ENCODE results near the gene PHYH. TPM values are rescaled to one million over a fixed set of nuclear protein-coding genes. Genes with fewer than 3 reads are reported as not detected.

The PHYH gene
- total and polyA plus RNA-seq, 2 of the 4 experiments (the other 2 are of a cell fraction): 10.9 to 13.4 TPM

DNA sequence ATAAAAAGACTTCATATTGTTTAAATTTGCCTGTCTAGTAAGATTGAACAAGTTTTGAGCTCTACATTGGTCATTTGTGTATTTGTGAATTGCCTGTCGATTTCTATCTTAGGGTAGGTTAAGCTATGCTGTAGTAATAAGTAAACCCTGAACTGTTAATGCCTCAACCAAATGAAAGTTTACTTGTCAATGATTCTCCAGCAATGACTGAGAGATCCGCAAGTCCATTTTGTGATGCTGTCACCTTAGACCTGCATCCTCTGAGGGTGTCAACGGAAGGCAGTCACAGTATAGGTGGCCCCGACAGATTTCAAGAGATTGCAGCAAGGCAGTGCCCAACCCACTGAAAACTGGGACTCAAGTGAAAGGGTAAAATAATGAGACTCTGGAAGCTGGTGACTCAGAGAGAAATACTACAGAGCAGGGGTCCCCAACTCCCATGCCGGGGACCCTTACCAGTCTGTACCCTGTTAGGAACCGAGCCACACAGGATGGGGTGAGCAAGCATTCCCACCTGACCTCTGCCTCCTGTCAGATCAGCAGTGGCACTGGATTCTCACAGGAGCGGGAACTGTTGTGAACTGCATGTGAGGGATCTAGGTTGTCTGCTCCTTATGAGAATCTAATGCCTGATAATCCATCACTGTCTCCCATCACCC, 10.8 kb upstream of the PHYH start:
- no peak for ATAC-seq (ENCODE audit: low read depth)
- no peaks in the 10 kb centered on the region for H3K9me1 ChIP-seq (ENCODE audit: insufficient read depth, low read length)
- H3K27me3 ChIP-seq (ENCODE audit: control insufficient read depth, insufficient read depth, low read length): no peaks in the 10 kb centered on the region

More for the DNA sequence above, 10.8 kb upstream of the PHYH start:
- intact Hi-C loops (cut with micrococcal nuclease): no loop called here
- in situ Hi-C loops (cut with MboI; ENCODE audit: low sequenced_read_pairs): no loop called here
- 79% methylated on average over 2 of the region's 7 CpGs; no CpG with 5 or more reads in 1 of the 2 experiments for WGBS, 2 experiments (ENCODE audit: extremely low coverage in 2 of 2, insufficient read length in 1 of 2)
- Histone ChIP-seq H2BK5ac (ENCODE audit: low read depth, low read length, poor library complexity, severe bottlenecking) (no peak overlapping the region), H3K36me3 (ENCODE audit: control insufficient read depth, insufficient read depth, low read length) (no peaks in the 10 kb centered on the region), H2BK15ac (ENCODE audit: low read depth, low read length) (no peak overlapping the region), H4K91ac (ENCODE audit: insufficient read depth, low read depth, low read length) (no peak overlapping the region), H4K5ac (ENCODE audit: low read depth, low read length) (no peak overlapping the region), H2BK120ac (ENCODE audit: low read depth, low read length) (no peak overlapping the region), H3K18ac (ENCODE audit: low read depth, low read length) (no peak overlapping the region), H2AK5ac (ENCODE audit: low read depth, low read length) (no peak overlapping the region), H3K27ac (ENCODE audit: insufficient read depth, low read length) (no peak overlapping the region), H3K4ac (ENCODE audit: low read depth, low read length) (no peak overlapping the region), H3K14ac (replicated peaks; ENCODE audit: low read depth, low read length) (no peak overlapping the region), H3K4me1 (ENCODE audit: control insufficient read depth, insufficient read depth, low read length) (no peaks in the 10 kb centered on the region), H2AFZ (replicated peaks; ENCODE audit: low read length, poor library complexity) (no peak overlapping the region), H2BK20ac (ENCODE audit: low read depth, low read length) (no peak overlapping the region), H4K8ac (ENCODE audit: low read depth in 2 of 2, low read length in 2 of 2) (no peak overlapping the region), H2AK9ac (replicated peaks; ENCODE audit: low read depth, low read length, poor library complexity) (no peak overlapping the region), H3K23ac (ENCODE audit: low read depth, low read length) (no peak overlapping the region), H3K4me2 (ENCODE audit: low read depth, low read length) (no peak overlapping the region), H3K56ac (ENCODE audit: extremely low read depth, insufficient read depth, low read length) (no peak overlapping the region), H4K20me1 (ENCODE audit: insufficient read depth, low read length) (no peaks in the 10 kb centered on the region), H3K9ac (ENCODE audit: low read depth, low read length) (no peak overlapping the region), H3K9me3 (ENCODE audit: control insufficient read depth, insufficient read depth, low read length) (no peaks in the 10 kb centered on the region), H3K79me1 (ENCODE audit: low read depth in 1 of 2, low read length in 2 of 2) (no peaks in the 10 kb centered on the region), H3K4me3 (ENCODE audit: insufficient read depth, low read depth, low read length) (no peak overlapping the region)
- dilution Hi-C loops (cut with HindIII; ENCODE audit: low sequenced_read_pairs, unreplicated experiment): no loop called here
- no peak for DNase-seq
- POLR2A ChIA-PET (ENCODE audit: unreplicated experiment): no interaction called here
- no TSS peak for BruUV-seq (replicated peaks)
- CTCF ChIA-PET: no interaction called here
- no peak for TF ChIP-seq SMC3 (IDR thresholded peaks at IDR 0.05; ENCODE audit: low read depth, low read length)
- no peak for TF ChIP-seq CEBPB (IDR thresholded peaks at IDR 0.05; ENCODE audit: low read depth, low read length)
- no peak for TF ChIP-seq MXI1 (IDR thresholded peaks at IDR 0.05; ENCODE audit: borderline replicate concordance, low read depth, low read length)
- TF ChIP-seq POLR2A (IDR thresholded peaks at IDR 0.05; ENCODE audit: low read depth, low read length): no peak
- no peak for TF ChIP-seq RAD21 (IDR thresholded peaks at IDR 0.05; ENCODE audit: low read length)
- TF ChIP-seq BHLHE40 (IDR thresholded peaks at IDR 0.05; ENCODE audit: low read depth, low read length): no peak
- no peak for TF ChIP-seq RCOR1 (IDR thresholded peaks at IDR 0.05; ENCODE audit: insufficient replicate concordance, low read length)
- TF ChIP-seq, protein P1, sequence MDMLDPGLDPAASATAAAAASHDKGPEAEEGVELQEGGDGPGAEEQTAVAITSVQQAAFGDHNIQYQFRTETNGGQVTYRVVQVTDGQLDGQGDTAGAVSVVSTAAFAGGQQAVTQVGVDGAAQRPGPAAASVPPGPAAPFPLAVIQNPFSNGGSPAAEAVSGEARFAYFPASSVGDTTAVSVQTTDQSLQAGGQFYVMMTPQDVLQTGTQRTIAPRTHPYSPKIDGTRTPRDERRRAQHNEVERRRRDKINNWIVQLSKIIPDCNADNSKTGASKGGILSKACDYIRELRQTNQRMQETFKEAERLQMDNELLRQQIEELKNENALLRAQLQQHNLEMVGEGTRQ (IDR thresholded peaks at IDR 0.05; ENCODE audit: low read depth, low read length): no peak
- no peak for TF ChIP-seq MAZ (IDR thresholded peaks at IDR 0.05; ENCODE audit: borderline replicate concordance, low read depth, low read length)
- TF ChIP-seq RFX5 (IDR thresholded peaks at IDR 0.05; ENCODE audit: low read depth, low read length): no peak
- TF ChIP-seq, protein P2, sequence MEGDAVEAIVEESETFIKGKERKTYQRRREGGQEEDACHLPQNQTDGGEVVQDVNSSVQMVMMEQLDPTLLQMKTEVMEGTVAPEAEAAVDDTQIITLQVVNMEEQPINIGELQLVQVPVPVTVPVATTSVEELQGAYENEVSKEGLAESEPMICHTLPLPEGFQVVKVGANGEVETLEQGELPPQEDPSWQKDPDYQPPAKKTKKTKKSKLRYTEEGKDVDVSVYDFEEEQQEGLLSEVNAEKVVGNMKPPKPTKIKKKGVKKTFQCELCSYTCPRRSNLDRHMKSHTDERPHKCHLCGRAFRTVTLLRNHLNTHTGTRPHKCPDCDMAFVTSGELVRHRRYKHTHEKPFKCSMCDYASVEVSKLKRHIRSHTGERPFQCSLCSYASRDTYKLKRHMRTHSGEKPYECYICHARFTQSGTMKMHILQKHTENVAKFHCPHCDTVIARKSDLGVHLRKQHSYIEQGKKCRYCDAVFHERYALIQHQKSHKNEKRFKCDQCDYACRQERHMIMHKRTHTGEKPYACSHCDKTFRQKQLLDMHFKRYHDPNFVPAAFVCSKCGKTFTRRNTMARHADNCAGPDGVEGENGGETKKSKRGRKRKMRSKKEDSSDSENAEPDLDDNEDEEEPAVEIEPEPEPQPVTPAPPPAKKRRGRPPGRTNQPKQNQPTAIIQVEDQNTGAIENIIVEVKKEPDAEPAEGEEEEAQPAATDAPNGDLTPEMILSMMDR (conservative IDR thresholded peaks at IDR 0.05; ENCODE audit: low read depth, low read length): no peak
